Mesenchymal stem cell (in vitro differentiated cells and primary cell): ENCODE data around the gene GPR62.

ENCODE experiments used
- DNase-seq: peaks from one replicate; pipeline ENCODE4 v3.0.0-alpha.2; 2013
- H2AFZ ChIP-seq: one replicate; pipeline ENCODE4 v1.6.1; 2013; ENCODE audit warnings: low read depth, mild to moderate bottlenecking, control low read depth, inconsistent platforms, low read length, moderate library complexity
- H2AK5ac ChIP-seq: 2 replicates; pipeline ENCODE4 v1.6.1; 2013; ENCODE audit warnings: low read length, moderate library complexity, mild to moderate bottlenecking, inconsistent platforms; ENCODE audit not compliant: severe bottlenecking
- H2BK120ac ChIP-seq: one replicate; pipeline ENCODE4 v1.6.1; 2013; ENCODE audit warnings: low read depth, mild to moderate bottlenecking, inconsistent platforms, low read length, moderate library complexity
- H2BK12ac ChIP-seq, 2 experiments: one replicate each; pipeline ENCODE4 v1.6.1; 2013; ENCODE audit warnings: inconsistent platforms in 2 of 2, low read length in 2 of 2, mild to moderate bottlenecking in 2 of 2, moderate library complexity in 2 of 2, control low read depth in 1 of 2
- H2BK15ac ChIP-seq: one replicate; pipeline ENCODE4 v1.6.1; 2013; ENCODE audit warnings: mild to moderate bottlenecking, low read depth, inconsistent platforms; ENCODE audit not compliant: poor library complexity, severe bottlenecking
- H2BK5ac ChIP-seq: 2 replicates; pipeline ENCODE4 v1.6.1; 2013; ENCODE audit warnings: low read depth, mild to moderate bottlenecking, low read length, control low read depth, inconsistent platforms; ENCODE audit not compliant: poor library complexity, severe bottlenecking
- H3K14ac ChIP-seq, 2 experiments: one replicate each; pipeline ENCODE4 v1.6.1; 2013; ENCODE audit warnings: inconsistent platforms in 2 of 2, low read length in 2 of 2, control low read depth in 1 of 2, mild to moderate bottlenecking in 1 of 2, moderate library complexity in 1 of 2
- H3K18ac ChIP-seq, 2 experiments: one replicate each; pipeline ENCODE4 v1.6.1; 2013; ENCODE audit warnings: inconsistent platforms in 2 of 2, low read length in 2 of 2, control low read depth in 1 of 2, low read depth in 1 of 2, mild to moderate bottlenecking in 1 of 2
- H3K23ac ChIP-seq, 2 experiments: one replicate each; pipeline ENCODE4 v1.6.1; 2013; ENCODE audit warnings: inconsistent platforms in 2 of 2, low read length in 2 of 2, mild to moderate bottlenecking in 2 of 2, moderate library complexity in 2 of 2, control low read depth in 1 of 2
- H3K27ac ChIP-seq: 2 replicates; pipeline ENCODE4 v1.5.1; 2013; ENCODE audit warnings: mild to moderate bottlenecking, moderate library complexity, low read length, control low read depth, inconsistent platforms; ENCODE audit not compliant: poor library complexity, severe bottlenecking
- H3K27me3 ChIP-seq, 2 experiments: 2 replicates each; pipeline versions ENCODE4 v1.6.1 to v1.7.0; 2013; ENCODE audit warnings: low read length in 2 of 2, mild to moderate bottlenecking in 2 of 2, moderate library complexity in 2 of 2, control low read depth in 1 of 2, inconsistent platforms in 1 of 2; ENCODE audit not compliant: control insufficient read depth in 1 of 2, insufficient read depth in 1 of 2
- H3K36me3 ChIP-seq, 2 experiments: 2 replicates each; pipeline versions ENCODE4 v1.6.1 to v1.7.0; 2013; ENCODE audit warnings: low read length in 2 of 2, control low read depth in 1 of 2, inconsistent platforms in 1 of 2, low read depth in 1 of 2, mild to moderate bottlenecking in 1 of 2; ENCODE audit not compliant: insufficient read depth in 2 of 2, control insufficient read depth in 1 of 2
- H3K4ac ChIP-seq, 2 experiments: one replicate each; pipeline ENCODE4 v1.6.1; 2013; ENCODE audit warnings: inconsistent platforms in 2 of 2, low read length in 2 of 2, mild to moderate bottlenecking in 2 of 2, moderate library complexity in 2 of 2, control low read depth in 1 of 2, low read depth in 1 of 2
- H3K4me1 ChIP-seq: 2 replicates; pipeline ENCODE4 v1.6.1; 2013; ENCODE audit warnings: low read depth, low read length, control low read depth; ENCODE audit not compliant: control insufficient read depth, insufficient read depth
- H3K4me2 ChIP-seq: 2 replicates; pipeline ENCODE4 v1.6.1; 2013; ENCODE audit warnings: low read length, mild to moderate bottlenecking, inconsistent platforms; ENCODE audit not compliant: poor library complexity, severe bottlenecking
- H3K4me3 ChIP-seq, 2 experiments: 2 replicates each; pipeline versions ENCODE4 v1.5.1 to v1.7.0; 2013; ENCODE audit warnings: low read length in 2 of 2, mild to moderate bottlenecking in 2 of 2, control low read depth in 1 of 2, low read depth in 1 of 2; ENCODE audit not compliant: insufficient read depth in 1 of 2
- H3K79me1 ChIP-seq: replicated peaks from 2 replicates; pipeline ENCODE4 v1.6.1; 2013; ENCODE audit warnings: mild to moderate bottlenecking, control low read depth, low read length, inconsistent platforms; ENCODE audit not compliant: poor library complexity, severe bottlenecking
- H3K9ac ChIP-seq: 2 replicates; pipeline ENCODE4 v1.7.0; 2013; ENCODE audit warnings: mild to moderate bottlenecking, low read length, moderate library complexity
- H3K9me3 ChIP-seq: 2 replicates; pipeline ENCODE4 v1.7.0; 2013; ENCODE audit warnings: mild to moderate bottlenecking, low read length; ENCODE audit not compliant: control insufficient read depth
- H4K8ac ChIP-seq: one replicate; pipeline ENCODE4 v1.6.1; 2013; ENCODE audit warnings: inconsistent platforms, mild to moderate bottlenecking, low read length, moderate library complexity
- H4K91ac ChIP-seq: one replicate; pipeline ENCODE4 v1.6.1; 2013; ENCODE audit warnings: mild to moderate bottlenecking, low read length, inconsistent platforms
- WGBS: methylation state at CpG from one replicate; pipeline ENCODE4 v1.1.7; 2013; ENCODE audit warnings: mixed read lengths; 5-methylcytosine and 5-hydroxymethylcytosine counted together

GPR62 gene

DNA sequence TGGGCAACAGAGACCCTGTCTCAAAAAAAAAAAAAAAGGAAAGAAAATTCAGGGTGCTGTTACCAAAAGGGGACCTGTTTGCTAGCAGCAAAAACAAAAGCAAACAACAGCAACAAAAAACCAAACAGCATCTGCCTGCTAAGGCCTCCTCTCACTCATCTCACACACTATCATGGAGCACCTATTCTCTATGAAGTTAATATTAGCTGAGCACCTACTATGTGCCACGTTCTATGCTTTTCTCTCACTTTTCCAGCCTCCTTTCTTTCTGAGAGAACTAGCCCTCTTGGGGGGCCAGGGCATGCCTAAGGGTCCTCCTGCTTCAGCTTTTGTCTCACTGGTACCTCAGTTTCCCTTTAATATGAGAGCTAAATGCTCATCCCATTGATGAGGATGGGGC lies 468 bp upstream of the GPR62 start:
- Histone ChIP-seq H3K4ac (no peak overlapping the region), H2AFZ (no peak overlapping the region), H4K8ac (no peak overlapping the region)

DNA sequence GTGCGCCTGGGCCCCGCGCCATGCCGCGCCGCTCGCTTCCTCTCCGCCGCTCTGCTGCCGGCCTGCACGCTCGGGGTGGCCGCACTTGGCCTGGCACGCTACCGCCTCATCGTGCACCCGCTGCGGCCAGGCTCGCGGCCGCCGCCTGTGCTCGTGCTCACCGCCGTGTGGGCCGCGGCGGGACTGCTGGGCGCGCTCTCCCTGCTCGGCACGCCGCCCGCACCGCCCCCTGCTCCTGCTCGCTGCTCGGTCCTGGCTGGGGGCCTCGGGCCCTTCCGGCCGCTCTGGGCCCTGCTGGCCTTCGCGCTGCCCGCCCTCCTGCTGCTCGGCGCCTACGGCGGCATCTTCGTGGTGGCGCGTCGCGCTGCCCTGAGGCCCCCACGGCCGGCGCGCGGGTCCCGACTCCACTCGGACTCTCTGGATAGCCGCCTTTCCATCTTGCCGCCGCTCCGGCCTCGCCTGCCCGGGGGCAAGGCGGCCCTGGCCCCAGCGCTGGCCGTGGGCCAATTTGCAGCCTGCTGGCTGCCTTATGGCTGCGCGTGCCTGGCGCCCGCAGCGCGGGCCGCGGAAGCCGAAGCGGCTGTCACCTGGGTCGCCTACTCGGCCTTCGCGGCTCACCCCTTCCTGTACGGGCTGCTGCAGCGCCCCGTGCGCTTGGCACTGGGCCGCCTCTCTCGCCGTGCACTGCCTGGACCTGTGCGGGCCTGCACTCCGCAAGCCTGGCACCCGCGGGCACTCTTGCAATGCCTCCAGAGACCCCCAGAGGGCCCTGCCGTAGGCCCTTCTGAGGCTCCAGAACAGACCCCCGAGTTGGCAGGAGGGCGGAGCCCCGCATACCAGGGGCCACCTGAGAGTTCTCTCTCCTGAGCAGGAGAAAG lies 951 bp downstream of the GPR62 start:
- Histone ChIP-seq H2BK12ac (peak overlapping the region in 1 of 2 experiments; percentile 50), H3K27ac (no peak overlapping the region), H3K9me3 (no peaks in the 10 kb centered on the region), H3K79me1 (no peaks in the 10 kb centered on the region), H4K91ac (no peak overlapping the region), H3K27me3 (peaks cover 4 to 13% of the 10 kb centered on the region in 2 experiments), H3K36me3 (peaks cover 44 to 48% of the 10 kb centered on the region in 2 experiments), H2AFZ (peak overlapping the region; percentile 8), H2BK15ac (no peak overlapping the region), H3K9ac (no peak overlapping the region), H2BK120ac (no peak overlapping the region), H3K4me2 (peak overlapping the region; percentile 87), H3K23ac (peak overlapping the region in 1 of 2 experiments; percentile 86), H3K14ac (no peak overlapping the region), H2BK5ac (no peak overlapping the region), H3K4me3 (peak overlapping the region in 1 of 2 experiments; percentile 44), H3K4me1 (peaks cover 18% of the 10 kb centered on the region), H4K8ac (peak overlapping the region; percentile 85), H2AK5ac (no peak overlapping the region), H3K18ac (peak overlapping the region; percentile 59 to 71), H3K4ac (peak overlapping the region in 1 of 2 experiments; percentile 38)
- WGBS: 6% methylated on average over 70 of the region's 97 CpGs
- DNase-seq: peak; percentile 77

More for the DNA sequence above, 468 bp upstream of the GPR62 start:
- no peak overlapping the region for H3K23ac ChIP-seq
- H3K4me3 ChIP-seq: no peak overlapping the region
- no peak overlapping the region for H2BK120ac ChIP-seq
- no peaks in the 10 kb centered on the region for H3K79me1 ChIP-seq
- H3K9me3 ChIP-seq: no peaks in the 10 kb centered on the region
- no peak overlapping the region for H2BK5ac ChIP-seq
- no peak overlapping the region for H3K9ac ChIP-seq
- H3K27ac ChIP-seq: no peak overlapping the region
- no peak overlapping the region for H2BK15ac ChIP-seq
- peaks cover 18% of the 10 kb centered on the region for H3K4me1 ChIP-seq
- H3K27me3 ChIP-seq: peaks cover 4 to 13% of the 10 kb centered on the region in 2 experiments
- peaks cover 34 to 42% of the 10 kb centered on the region in 2 experiments for H3K36me3 ChIP-seq
- no peak overlapping the region for H2AK5ac ChIP-seq
- H3K18ac ChIP-seq: no peak overlapping the region
- WGBS: 96% methylated on average over 1 of the region's 1 CpG
- H4K91ac ChIP-seq: no peak overlapping the region
- no peak overlapping the region for H3K4me2 ChIP-seq
- H2BK12ac ChIP-seq: no peak overlapping the region
- DNase-seq: no peak
- no peak overlapping the region for H3K14ac ChIP-seq

DNA sequence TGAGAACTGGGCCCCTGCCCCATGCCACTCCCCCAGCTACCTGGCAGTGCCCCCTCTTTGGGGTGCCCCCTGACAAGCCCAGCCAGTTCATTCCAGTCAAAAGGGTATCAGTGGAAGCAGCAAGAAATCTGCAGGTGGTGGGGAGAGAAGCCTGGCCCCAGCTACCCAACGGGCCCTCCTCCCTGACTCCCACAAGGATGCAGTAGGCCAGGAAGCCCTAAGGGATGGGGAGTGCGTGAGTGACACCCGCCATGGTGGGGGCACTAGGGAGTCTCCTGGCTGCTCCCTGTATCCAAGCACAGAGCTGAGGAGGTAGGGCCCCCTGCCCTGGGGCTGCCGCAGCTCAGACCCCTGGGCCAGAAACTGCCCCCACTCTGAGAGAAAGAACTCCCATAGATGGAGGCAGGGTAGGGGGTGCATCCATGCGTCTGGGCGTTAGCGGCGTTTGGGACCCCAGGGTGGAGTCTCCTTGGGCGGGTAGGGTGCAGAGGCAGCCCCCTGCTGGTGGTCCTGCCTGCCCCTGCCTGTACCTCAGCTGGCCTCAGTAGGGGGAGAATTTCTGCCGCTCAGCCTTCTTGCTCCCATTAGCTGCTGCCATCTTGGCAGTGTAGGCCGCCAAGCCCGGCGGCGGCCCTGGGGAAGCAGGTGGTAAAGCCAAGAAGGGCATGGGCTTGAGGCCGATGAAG lies 2.5 kb downstream of the GPR62 start:
- Histone ChIP-seq H3K4me3 (no peak overlapping the region), H3K4me1 (peaks cover 20% of the 10 kb centered on the region), H3K4me2 (no peak overlapping the region), H3K23ac (no peak overlapping the region), H3K27me3 (peaks cover 4 to 13% of the 10 kb centered on the region in 2 experiments), H2BK12ac (no peak overlapping the region), H3K79me1 (peaks cover 3% of the 10 kb centered on the region), H2AFZ (no peak overlapping the region), H2BK120ac (no peak overlapping the region), H3K4ac (no peak overlapping the region), H3K14ac (no peak overlapping the region), H3K36me3 (peaks cover 39 to 54% of the 10 kb centered on the region in 2 experiments), H3K9me3 (no peaks in the 10 kb centered on the region), H2AK5ac (no peak overlapping the region), H4K91ac (no peak overlapping the region), H3K27ac (no peak overlapping the region), H3K9ac (no peak overlapping the region), H3K18ac (no peak overlapping the region), H2BK15ac (no peak overlapping the region), H4K8ac (no peak overlapping the region), H2BK5ac (no peak overlapping the region)
- DNase-seq: no peak
- WGBS: 98% methylated on average over 15 of the region's 15 CpGs
